Sigmoid colon (tissue), 4 donors: Measurements from ENCODE around the gene NR3C2.

Source experiments
- EP300 ChIP-seq, 4 donors: sonication (generic); formaldehyde crosslinking; IDR thresholded peaks; one replicate each; pipeline ENCODE4 v1.6.1; 2017; ENCODE audit warnings: antibody characterized with exemption in 4 of 4
- POLR2AphosphoS5 ChIP-seq, 4 donors: sonication (generic); formaldehyde crosslinking; IDR thresholded peaks; one replicate each; pipeline ENCODE4 v1.6.1; 2017; ENCODE audit warnings: antibody characterized with exemption in 4 of 4
- TF ChIP-seq, protein P1 (sequence below), 4 experiments: fragments of 450-650 bp in 3 of 4; fragments of 200-600 bp in 1 of 4; IDR thresholded peaks; one replicate each; pipeline ENCODE4 v1.5.1; 2016 to 2019; ENCODE audit warnings: antibody characterized with exemption in 4 of 4, mild to moderate bottlenecking in 3 of 4, moderate library complexity in 2 of 4

DNA sequence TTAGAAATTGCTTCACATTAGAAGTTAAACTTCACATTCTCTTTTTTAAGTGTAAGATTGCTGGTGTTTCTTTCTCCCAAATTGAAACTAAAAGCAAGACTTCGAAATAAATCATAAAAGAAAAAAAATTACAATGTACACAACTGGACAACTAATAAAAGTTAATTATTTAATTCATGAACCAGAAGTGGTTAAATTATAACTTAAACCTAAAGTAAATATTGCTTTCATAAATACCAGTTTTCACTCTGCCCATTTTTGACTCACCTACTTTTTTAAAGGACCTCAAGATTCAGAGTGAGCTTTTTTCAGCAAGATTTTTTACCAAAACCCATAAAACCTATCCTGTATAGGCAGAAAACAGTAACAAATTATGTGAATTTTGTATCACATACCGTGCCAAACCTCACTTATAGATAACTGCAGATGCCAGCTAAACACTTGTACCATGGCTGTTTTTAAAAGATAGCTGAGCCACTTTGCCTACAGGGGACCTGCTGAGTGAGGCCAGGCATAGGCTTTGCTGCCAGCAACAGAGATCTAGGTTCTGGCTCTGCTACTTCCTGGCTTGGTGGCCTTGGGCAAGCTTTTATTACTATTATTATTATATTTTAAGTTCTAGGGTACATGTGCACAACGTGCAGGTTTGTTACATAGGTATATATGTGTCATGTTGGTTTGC is 259.8 kb downstream of the NR3C2 start:
- TF ChIP-seq, protein P1, sequence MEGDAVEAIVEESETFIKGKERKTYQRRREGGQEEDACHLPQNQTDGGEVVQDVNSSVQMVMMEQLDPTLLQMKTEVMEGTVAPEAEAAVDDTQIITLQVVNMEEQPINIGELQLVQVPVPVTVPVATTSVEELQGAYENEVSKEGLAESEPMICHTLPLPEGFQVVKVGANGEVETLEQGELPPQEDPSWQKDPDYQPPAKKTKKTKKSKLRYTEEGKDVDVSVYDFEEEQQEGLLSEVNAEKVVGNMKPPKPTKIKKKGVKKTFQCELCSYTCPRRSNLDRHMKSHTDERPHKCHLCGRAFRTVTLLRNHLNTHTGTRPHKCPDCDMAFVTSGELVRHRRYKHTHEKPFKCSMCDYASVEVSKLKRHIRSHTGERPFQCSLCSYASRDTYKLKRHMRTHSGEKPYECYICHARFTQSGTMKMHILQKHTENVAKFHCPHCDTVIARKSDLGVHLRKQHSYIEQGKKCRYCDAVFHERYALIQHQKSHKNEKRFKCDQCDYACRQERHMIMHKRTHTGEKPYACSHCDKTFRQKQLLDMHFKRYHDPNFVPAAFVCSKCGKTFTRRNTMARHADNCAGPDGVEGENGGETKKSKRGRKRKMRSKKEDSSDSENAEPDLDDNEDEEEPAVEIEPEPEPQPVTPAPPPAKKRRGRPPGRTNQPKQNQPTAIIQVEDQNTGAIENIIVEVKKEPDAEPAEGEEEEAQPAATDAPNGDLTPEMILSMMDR (IDR thresholded peaks at IDR 0.05) = no peak
- TF ChIP-seq POLR2AphosphoS5 (IDR thresholded peaks at IDR 0.05) = no peak
- TF ChIP-seq EP300 (IDR thresholded peaks at IDR 0.05) = no peak
